HG03571 (cell line): ENCODE data around the gene VASH2.
"Not testable (repeated sequence)": the region's sequence is repeated elsewhere in the genome, so short reads cannot be mapped to it uniquely, and the experiment has no call there.

Experiments used
- ATAC-seq: cut with Tn5 transposase; IDR thresholded peaks from one replicate; pipeline ENCODE4 v1.9.1; 2021; ENCODE audit not compliant: unreplicated experiment

The VASH2 gene

GRCh38 chr1:212954514-212954913, 4.2 kb downstream of the VASH2 start:
- ATAC-seq, result no peak

- ATAC-seq, result no peak
These were observed 4.8 kb downstream of the VASH2 start for GRCh38 chr1:212955098-212955497.

GRCh38 chr1:212955961-212956620, 5.8 kb downstream of the VASH2 start:
- no peak for ATAC-seq

- ATAC-seq, result no peak
These were observed 7.2 kb downstream of the VASH2 start for GRCh38 chr1:212957546-212957945.

- ATAC-seq, result no peak
These were observed 7.8 kb downstream of the VASH2 start for GRCh38 chr1:212958175-212958574.

- peak; percentile 72 for ATAC-seq
These were observed 9.2 kb downstream of the VASH2 start for GRCh38 chr1:212959266-212960220.

GRCh38 chr1:212960932-212961331, 10.6 kb downstream of the VASH2 start:
- ATAC-seq, result no peak

GRCh38 chr1:212962509-212962908, 12.2 kb downstream of the VASH2 start:
- no peak for ATAC-seq

- no peak for ATAC-seq
These were observed 13.8 kb downstream of the VASH2 start for GRCh38 chr1:212964102-212964501.

GRCh38 chr1:212964993-212965392, 14.7 kb downstream of the VASH2 start:
- not testable (repeated sequence) for ATAC-seq

GRCh38 chr1:212966616-212967015, 16.3 kb downstream of the VASH2 start:
- ATAC-seq, result no peak

GRCh38 chr1:212967801-212968200, 17.5 kb downstream of the VASH2 start:
- ATAC-seq, result no peak

GRCh38 chr1:212968368-212968863, 18.1 kb downstream of the VASH2 start:
- ATAC-seq, result no peak

GRCh38 chr1:212970085-212970484, 19.7 kb downstream of the VASH2 start:
- ATAC-seq, result no peak

- ATAC-seq, result no peak
These were observed 21.0 kb downstream of the VASH2 start for GRCh38 chr1:212971312-212971711.

GRCh38 chr1:212973426-212973825, 23.1 kb downstream of the VASH2 start:
- ATAC-seq, result no peak

GRCh38 chr1:212973899-212974298, 23.6 kb downstream of the VASH2 start:
- no peak for ATAC-seq

- no peak for ATAC-seq
These were observed 24.4 kb downstream of the VASH2 start for GRCh38 chr1:212974711-212975110.

- ATAC-seq, result no peak
These were observed 25.0 kb downstream of the VASH2 start for GRCh38 chr1:212975111-212975918.

GRCh38 chr1:212976586-212976985, 26.2 kb downstream of the VASH2 start:
- ATAC-seq, result no peak
